Fibroblast of skin of scalp (primary cell): ENCODE measurements around the gene FANCG.

Experiments used
- DNase-seq: peaks from one replicate; pipeline ENCODE4 v3.0.0-alpha.2; 2013

Gene FANCG

DNA sequence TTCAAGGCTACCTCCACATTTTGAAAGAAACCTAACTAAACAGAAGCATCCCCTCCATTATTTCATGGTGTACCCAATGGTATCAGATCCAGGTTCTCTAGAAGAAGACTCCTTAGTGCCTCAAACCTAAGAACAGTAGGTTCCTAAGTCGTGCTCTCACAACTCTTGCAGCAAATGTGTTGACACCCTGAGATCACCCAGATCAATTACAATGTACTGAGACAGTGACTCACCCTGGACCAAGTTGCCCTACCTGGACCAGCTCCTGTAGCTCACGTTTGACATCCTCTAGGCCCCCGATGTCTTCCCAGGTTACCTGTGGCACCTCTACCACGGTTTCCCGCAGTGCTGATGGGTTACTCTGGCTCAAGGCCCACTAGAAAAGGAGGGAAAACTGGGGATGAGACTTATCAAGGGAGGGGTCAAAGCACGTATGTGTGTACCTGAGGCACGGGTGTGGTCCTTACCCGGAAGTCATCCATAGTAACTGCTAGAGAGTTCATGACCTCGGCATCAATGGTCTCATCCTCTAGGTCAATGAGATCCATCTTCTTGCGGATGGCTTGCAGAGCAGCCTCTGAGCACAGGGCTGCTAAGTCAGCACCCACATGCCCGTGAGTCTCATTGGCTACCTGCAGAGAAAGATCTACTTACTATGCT lies 19.1 kb downstream of the FANCG start:
- DNase-seq, result no peak

DNA sequence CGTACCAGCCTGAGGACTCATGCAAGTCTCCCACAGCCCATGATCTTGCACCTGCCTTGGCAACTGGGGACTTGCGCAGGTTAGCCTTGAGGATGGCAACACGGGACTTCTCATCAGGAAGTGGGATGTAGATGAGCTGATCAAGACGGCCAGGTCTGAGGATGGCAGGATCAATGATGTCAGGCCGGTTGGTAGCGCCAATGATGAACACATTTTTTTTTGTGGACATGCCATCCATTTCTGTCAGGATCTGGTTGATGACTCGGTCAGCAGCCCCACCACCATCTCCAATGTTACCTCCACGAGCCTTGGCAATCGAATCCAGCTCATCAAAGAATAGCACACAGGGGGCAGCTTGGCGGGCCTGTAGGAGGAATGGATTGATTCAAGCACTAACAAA lies 20.3 kb downstream of the FANCG start:
- no peak for DNase-seq

DNA sequence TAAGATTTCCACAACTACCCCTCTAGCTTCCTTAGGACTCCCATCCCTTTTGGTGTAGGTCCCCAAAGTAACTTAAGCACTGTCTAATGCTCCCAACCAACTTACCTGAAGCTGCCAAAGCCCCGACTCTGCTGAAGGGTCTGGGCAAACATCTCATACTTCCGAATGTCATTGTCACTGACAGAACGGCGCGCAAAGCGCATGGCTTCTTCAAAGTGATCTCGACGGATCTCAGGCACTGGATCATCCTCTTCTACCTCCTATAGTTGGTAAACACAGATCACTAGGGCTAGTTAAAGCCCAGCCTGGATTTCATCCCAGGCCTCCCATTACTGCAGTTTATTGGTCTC lies 22.5 kb downstream of the FANCG start:
- no peak for DNase-seq

DNA sequence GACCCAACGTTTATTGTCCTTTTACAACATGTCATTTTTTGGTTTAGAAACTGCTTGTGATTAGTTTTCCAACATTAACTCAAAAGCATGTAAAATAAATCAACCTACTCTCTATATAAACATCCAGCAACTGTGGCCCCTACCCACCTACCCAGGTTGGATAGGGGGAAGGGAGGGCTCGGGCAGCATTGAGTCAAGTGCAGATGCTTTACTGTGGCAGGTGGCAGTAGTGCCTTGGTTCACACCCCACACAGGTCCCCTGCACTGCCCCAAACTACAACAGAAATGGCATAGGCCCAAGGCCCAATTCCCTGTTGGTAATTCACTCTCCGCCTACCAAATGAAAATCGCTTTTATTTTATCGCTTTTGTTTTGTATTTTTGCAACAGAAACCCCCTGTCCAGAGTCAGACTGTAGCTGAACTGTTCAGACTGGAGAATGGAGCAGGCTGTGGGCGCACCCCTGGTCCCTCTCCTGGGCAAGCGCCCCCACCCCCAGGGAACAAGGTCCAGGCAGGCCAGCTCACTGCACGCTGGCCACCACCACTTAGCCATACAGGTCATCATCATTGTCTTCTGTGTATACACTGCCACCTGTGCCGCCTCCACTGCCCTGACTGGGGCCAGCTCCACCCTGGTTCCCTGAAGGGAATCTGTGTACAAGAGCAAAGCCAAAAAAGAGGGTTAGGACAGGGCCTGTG lies 23.0 kb downstream of the FANCG start:
- no peak for DNase-seq

DNA sequence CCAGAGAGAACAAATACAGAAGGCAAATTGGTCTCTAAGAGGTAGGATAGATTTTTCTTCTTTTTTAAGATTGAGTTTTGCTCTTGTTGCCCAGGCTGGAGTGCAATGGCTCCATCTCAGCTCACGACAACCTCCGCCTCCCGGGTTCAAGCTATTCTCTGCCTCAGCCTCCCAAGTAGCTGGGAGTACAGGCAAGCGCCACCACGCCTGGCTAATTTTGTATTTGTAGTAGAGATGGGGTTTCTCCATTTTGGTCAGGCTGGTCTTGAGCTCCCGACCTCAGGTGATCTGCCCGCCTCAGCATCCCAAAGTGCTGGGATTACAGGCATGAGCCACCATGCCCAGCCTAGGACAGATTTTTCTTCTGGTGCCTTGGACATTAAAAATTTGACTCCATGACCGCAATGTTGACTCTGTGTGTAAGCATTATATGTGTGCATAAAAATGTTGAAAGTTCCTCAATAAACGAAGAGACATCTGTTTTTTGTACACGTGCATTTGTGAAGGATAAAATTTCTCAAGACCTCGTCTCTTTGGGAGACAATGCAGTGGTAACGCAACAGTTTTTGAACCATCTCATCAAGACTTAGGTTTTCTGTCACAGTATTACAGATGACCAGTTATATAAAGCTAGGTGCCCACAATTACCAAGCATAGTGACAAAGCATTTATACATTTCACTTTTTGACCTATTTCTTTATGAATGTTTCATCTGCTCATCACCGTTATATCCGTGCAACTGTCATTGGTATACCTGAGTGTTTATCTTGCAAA lies 24.7 kb downstream of the FANCG start:
- no peak for DNase-seq

DNA sequence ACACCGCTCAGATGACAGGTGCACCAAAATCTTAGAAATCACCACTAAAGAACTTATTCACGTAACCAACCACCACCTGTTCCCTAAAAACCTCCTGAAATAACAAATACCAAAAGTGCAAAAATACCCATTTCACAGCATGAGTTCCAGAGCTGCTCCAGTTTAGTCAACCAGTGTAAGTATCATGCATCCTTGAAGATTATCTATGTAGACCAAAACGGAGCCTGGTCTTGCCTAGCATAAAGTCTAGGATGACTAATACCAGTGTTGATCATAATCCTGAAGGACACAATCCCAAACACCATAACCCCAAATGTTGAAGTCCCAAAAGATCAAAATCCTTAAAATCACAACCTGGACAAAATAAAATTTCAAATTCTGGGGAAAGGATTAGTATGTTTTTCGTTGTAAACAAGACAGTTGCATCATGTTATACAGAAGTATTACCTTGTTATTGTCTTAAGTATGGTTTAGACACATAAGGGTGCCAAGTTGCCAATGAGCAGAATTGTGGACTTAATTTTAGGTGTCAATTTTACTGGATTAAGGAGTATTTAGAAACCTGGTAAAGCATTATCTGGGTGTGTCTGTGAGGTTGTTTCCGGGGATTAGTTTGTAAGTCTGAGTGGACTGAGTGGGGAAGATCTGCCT lies 25.4 kb downstream of the FANCG start:
- DNase-seq, result no peak

DNA sequence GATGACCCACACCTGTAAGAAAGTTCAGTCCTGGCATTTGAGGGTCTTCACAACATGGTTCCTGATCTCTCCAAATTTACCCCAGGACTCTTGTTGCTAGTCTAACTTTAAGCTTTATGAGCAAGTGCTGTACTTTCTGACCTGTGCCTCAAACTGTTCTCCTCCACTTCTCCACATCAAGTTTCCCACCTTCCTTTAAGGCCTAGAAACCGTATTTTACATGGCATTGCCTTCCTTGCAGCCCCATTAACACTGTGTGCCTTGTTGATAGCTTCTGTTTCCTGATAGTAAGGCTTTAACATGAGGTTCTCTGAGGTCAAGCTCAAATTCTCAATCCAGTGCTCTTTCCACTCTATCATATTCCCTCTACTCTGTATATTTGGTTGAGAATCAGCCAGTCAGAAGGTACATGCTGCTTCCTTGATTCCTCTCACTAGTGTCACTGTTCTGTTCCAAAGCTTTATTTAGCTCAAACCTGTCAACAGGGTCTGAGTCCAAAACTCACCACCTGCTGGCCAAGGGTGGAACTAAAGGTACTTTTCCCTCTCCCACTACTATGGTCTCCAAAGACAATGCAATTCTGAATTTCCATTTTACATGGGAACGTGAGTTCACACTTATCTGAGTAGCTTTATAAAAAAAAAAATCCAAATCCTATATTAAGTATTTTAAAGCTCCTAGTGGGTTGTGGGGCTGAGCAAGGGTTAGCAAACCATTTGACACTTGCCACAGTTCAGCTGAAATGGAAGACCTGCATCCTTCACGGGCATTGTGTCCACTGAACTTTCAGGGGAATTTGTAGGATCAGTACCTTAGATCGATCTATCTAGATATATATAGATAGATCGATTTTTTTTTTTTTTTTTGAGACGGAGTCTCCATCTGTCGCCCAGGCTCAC lies 28.4 kb downstream of the FANCG start:
- DNase-seq, result peak; percentile 45

DNA sequence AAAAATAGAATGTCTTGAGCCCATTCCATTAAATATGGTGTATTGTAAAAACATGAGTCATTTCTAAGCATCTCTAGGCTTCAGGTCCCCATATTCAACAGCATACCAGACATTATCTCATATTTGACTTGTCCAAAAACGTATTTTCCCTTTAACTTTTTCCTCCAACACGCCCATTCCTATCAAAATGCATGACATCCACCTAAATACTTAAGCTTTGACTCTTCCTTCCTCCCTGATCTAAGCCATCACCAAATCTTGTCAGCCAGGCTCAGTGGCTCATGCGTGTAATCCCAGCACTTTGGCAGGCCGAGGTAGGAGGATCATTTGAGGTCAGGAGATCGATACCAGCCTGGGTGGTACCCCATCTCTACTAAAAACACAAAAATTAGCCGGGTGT lies 31.2 kb downstream of the FANCG start:
- no peak for DNase-seq

DNA sequence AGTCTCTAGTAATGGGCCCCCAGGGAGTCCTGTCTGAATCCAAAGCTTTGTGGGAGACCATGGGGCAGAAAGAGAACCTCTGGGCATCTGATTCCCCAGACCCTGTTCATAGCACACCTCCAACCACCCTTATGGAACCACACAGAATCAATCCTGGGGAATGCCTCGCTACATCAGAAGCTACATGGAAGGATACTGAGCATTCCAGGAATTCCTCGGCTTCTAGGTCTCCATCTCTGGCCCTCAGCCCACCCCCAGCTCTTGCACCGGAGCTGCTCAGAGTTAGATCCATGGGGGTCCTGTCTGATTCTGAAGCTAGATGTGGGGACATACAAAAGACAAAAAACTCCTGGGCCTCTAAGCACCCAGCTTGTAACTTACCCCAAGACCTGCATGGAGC lies 35.7 kb downstream of the FANCG start:
- peak; percentile 34 for DNase-seq

DNA sequence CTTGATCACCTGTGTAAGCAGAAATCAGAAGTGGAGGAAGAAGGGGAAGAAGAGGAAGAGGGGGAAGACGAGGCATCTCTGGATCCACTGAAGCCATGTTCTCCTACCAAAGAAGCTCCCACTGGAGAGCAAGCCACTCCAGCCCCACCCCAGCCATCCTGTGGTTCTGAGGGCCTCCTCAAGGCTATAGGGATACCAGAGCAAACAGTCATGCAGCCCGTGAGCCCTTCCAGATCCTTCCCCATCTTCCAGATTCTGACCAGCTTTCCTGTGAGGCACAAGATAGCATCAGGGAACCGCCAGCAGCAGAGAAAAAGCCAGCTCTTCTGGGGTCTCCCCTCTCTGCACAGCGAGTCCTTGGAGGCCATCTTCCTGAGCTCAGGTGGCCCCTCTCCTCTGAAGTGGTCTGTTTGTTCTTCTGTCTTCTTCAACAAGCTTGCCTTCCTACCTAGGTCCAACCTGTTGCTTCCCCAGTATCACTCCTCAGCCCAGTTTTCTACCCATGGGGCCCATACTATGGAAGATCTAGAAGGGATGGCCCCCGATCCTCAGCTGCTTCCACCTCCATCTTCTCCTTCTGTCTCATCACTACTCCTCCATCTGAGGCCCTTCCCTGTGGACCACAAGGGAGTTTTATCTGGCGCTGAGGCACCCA lies 36.7 kb downstream of the FANCG start:
- no peak for DNase-seq

DNA sequence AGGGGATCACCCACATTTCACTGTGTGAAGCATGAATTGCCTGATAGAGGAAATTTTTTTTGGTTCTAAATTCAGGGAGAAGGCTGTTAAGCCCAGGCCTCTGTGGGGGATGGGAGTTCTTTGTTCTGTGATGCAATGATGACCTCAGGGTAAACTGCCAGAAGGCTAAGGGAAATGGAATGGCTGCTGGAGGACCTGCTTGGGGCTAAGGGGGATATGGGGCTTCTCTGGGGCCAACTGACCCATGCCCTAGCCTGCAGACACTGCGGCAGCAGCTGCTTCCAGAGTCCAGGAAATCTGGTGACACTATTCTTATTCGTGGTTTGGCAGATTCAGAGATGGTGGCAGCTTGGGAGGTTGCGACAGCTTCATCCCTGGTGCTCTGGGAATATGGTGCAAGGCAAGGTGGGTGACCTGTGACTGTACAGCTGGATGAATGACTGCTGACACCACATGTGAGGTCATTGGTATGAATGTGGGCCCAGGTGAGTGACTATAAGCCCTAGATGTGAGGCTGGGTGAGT lies 37.6 kb downstream of the FANCG start:
- no peak for DNase-seq

DNA sequence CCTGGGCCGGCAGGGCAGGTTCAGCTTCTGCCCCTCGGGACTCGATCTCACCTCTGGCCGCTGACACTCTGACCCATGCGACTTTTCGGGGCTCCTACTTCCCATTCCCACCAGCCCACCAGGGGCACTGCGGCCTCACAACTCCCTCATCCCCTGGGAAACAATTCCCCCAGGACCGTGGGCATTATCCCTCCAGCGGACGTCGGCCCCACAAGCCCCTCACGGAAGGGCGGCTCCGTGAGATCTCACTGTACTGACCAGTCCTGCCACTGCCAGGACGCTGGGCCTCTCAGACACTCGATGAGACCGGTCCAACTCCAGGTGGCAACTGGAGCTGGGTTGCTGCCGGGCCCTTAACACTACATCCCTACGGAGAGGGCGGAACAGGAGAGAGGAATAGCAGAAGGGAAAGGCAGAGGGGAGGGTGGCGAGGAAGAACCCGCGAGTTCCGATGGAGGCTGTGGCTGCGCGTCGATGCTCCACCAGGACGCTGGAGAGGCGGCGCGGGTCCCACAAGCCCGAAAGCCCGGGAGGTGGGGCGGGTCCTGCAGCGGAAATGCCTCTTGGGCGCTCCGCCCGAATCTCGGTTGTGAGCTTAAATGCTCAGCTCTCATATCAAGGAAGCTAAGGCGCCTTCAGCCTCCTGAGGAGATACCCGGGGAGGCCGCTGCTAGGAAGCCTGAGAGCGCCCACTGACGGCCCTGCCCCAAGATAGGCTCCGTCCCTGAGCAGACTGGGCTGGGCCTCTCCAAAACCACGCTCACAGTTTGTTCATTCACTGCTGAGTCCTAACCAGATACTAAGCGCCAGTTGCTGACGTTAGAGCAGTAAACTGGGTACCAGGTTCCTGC lies 43.7 kb downstream of the FANCG start:
- peak; percentile 68 for DNase-seq

DNA sequence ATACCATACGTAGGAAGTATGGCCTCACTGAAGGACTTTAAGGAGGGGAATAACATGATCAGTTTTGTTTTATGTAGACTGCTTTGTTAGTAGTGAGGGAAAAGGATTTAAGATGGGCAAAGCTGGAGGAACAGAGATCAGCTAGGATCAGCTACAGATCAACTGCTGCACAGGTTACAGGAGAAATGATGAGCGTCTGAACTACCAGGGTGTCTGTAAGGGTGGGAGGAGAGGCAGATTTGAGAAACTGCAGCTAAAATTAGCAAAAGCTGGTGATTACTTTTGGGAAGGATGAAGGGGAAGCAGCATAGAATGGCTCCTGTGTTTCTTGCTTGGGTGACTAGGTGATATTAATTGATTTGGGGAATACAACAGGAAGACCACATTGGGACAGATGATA lies 46.6 kb downstream of the FANCG start:
- no peak for DNase-seq

DNA sequence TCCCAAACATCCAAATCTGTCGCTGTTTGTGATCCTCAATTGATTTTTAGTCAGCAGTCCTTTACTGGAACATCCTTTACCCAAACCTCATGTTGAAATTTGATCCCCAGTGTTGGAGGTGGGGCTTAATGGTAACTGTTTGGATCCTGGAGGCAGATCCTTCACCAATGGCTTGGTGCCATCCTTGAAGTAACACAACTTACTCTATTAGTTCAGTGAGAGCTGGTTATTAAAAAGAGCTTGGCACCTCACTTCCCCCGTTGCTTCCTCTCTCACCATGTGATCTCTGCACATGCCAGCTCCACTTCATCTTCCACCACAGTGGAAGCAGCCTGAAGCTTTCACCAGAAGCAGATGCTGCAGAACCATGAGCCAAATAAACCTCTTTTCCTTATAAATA lies 49.9 kb downstream of the FANCG start:
- DNase-seq, result no peak

DNA sequence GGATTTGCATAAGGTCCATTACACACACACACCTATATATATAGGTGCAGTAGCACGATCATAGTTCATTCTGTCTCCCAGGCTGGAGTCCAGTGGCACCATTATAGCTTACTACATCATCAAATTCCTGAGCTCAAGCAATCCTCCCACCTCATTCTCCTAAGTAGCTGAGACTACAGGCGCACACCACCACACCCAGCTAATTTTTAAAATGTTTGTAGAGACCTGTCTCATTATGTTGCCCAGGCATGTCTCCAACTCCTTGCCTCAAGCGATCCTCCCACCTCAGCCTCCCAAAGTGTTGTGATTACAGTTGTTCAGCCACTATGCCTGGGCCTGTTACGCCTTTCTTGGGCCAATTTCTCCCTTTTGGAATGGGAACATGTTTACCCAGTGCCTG lies 50.5 kb downstream of the FANCG start:
- no peak for DNase-seq

DNA sequence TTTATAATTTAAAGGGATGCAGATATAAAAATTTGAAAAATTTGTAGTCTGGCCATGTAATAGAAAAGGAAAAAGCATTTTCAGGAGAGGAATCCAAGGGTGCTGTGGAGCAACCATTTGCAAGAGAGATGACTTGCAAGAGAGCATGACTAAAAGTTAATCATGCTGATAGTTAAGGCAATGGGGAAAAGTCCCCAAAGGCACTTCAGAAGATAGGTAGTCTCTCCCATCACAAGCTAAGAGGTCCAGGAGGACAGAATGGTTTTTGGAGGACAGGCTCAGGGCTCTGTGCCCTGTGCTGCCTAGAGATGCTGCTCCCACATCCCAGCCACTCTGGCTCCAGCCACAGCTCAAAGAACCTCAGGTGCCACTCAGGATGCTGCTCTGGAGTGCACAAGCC lies 51.4 kb downstream of the FANCG start:
- DNase-seq, result no peak

DNA sequence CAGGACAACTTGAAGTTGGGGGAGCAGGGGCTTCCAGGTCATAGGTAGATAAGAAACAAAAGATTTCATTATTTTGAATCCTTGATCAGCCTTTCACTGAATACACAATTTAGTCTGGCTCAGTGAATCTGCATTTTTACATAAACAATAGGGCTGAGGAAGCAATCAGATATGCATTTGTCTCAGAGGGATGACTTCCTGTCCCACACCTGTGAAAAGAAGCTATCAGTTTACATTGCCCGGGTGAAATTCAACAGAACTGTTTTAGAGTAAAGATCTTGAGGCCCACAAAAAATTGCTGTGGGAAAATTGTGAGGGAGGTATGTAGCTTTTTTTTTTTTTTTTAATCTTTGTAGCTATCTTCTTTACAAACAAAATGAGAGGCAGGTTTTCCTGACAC lies 51.9 kb downstream of the FANCG start:
- no peak for DNase-seq

DNA sequence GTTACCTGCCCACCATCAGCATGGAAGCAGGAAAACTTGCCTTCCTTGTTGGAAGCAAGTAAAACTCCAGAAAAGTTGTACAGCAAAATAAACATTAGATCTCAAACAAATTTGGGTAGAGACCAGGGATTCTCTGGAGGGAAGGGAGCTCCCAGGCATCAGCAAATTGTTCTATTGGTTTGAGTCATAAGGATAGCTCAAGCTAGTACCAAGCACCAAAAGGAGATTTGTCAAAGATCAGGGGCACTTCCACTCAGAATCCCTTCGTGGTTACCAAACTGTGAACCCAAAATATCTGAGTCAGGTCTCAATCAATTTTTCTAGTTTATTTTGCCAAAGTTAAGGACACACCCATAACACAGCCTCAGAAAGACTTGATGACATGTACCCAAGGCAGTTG lies 52.4 kb downstream of the FANCG start:
- DNase-seq, result no peak

DNA sequence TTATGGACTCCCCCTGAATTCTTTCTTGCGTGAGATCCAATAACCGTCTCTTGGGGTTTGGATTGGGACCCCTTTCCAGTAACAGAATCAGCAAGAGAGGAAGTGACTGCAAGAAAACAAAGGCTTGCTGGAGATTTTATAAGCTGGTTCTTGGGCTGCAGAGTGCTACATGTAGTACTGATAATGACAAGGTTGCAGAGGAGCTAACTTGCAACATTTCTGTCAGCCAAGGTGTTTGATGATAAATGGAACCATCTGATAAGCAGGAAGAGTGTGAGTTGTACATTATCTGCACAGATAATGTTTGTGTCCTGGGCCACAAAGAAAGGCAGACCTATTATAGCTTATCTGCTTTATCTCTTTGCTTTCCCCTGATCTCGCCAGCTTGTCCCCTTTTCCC lies 53.1 kb downstream of the FANCG start:
- no peak for DNase-seq
